NCI-H82 (cell line): Measurements from ENCODE around the gene EID2B.
A peak's percentile ranks its signal among the peaks of the same experiment; 100 is the strongest.

Source experiments
- DNase-seq: peaks from one replicate; lab custom pipeline; 2025; lab: John Stamatoyannopoulos, UW

The EID2B gene, protein sequence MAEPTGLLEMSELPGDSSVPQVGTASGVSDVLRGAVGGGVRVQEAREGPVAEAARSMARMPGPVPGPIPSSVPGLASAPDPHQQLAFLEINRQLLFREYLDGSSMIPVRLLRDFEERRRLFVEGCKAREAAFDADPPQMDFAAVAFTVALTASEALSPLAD

DNA sequence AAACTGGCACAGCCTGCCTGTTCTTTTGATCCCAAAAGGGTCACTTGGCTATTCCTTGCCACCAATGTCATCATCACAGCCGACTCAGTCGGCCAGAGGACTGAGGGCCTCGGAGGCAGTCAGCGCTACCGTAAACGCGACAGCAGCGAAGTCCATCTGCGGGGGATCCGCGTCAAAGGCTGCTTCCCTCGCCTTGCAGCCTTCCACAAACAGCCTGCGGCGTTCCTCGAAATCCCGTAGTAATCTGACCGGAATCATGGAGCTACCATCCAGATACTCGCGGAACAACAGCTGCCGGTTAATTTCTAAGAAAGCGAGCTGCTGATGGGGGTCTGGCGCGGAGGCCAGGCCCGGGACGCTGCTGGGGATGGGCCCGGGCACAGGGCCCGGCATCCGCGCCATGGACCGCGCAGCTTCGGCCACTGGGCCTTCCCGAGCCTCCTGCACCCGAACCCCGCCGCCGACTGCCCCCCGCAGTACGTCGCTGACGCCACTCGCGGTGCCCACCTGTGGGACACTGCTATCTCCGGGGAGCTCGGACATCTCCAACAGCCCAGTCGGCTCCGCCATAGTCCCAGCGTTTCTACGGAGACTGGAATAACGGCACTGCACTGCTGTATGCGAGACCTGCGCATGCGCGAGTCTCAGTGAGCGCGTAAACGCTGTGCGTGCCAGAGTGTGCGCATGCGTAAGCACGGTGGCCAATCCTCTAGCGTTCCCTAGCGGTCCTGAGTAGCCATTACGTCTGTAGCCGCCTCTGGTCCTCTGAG, at the start of gene EID2B:
EID2B (minus strand) TSS at position 620 of the 770 bp plus-strand sequence; CDS start at position 570, 50 bp downstream.
- peak; percentile 99 for DNase-seq

DNA sequence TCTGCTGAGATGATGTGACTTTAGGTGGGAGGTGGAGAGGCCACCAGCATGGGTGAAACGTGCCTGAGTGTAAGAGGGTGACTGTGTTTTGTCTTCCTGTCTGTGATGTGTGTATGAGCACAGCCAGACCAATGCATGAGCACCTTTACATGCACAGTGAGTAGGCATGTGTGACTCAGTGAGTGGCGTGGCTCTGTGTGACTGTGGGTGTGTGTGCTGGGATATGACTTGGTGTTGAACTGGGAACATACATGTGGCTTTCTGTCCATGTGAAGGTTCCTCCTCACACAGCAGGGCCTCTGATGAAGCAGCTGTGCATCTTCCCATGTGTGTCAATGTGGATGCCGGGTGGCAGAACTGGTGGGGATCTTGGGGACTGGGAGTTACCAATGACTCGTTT, 49.8 kb upstream of the EID2B start:
- DNase-seq: no peak

DNA sequence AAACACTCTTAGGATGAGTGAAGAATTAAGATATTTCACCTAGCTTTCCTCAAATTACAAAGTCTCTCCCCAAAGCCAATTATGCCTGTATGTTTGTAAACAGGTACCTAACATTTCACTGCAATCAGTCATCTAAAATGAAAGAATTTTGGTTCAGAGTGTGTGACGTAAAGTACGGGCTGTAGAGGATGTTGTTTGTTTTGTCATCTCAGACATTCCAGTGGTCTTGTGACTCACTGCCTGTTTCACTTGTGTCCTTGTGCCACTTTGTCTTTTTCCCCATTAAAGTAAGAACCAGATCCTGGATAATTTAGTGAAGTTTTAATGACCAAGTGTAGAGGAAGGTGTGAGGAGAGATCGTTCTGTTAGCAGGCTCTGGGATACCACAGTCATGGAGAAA, 36.0 kb upstream of the EID2B start:
- DNase-seq: no peak

DNA sequence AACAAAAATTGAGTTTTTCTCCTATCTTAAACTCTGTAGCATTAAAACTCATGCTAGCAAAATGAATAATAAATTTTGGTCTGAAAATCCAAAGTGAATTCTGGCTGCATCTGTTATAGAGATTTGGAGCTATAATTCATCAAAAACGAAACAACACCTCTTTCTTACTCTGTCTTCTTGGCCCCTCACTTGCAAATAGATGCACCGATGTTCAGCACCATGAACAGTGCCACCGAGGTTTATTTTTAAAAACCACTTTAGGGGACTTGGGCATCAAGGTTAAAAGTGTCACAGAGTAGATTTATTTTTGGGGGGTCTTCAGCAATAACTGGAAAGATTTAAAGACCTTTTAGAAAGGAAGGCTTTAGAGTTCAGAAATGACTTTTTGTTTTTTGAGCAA, 33.4 kb upstream of the EID2B start:
- no peak for DNase-seq

DNA sequence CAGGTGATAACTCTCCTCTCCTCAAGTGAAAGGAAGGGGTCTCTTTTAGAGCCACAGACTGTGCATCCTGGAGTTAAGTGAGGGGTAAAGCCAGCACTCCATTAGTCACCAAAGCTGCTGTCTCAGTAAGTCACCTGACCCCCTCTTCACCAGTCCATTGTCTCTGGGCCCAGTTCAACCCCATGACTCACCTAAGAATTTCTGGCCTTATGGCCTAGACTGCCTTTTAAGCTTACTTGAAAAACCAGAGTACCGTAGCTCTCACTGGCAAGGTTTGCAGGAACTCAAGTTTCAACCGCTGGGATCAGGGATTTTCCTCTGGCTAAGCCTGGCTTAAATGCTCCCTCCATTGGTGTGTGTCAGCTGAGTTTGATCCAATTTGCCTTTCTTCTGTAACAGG, 30.8 kb upstream of the EID2B start:
- DNase-seq: peak; percentile 84

DNA sequence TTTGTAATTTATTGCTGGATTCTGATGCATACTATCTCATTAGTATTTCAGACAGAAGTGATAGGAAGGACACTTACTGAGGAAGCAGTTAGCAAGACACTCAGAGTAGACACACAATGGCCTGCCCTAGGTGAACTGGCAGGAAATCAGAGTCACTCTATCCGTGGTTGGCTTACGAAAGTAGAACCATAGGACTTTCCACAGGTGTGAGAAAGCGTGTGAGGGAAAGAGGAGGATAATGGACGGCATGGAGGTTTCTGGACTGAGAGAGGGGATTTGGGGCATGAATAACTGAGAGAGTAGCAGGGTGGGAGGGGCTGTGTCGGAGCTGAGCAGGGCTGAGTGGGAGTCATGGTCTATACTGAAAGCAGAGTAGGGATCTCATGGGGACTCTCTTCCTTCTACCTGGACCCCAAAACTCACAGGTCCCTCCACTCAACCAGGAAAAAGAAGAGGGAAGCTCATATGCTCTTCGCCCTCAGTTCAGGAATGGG, 26.0 kb upstream of the EID2B start:
- DNase-seq: no peak

DNA sequence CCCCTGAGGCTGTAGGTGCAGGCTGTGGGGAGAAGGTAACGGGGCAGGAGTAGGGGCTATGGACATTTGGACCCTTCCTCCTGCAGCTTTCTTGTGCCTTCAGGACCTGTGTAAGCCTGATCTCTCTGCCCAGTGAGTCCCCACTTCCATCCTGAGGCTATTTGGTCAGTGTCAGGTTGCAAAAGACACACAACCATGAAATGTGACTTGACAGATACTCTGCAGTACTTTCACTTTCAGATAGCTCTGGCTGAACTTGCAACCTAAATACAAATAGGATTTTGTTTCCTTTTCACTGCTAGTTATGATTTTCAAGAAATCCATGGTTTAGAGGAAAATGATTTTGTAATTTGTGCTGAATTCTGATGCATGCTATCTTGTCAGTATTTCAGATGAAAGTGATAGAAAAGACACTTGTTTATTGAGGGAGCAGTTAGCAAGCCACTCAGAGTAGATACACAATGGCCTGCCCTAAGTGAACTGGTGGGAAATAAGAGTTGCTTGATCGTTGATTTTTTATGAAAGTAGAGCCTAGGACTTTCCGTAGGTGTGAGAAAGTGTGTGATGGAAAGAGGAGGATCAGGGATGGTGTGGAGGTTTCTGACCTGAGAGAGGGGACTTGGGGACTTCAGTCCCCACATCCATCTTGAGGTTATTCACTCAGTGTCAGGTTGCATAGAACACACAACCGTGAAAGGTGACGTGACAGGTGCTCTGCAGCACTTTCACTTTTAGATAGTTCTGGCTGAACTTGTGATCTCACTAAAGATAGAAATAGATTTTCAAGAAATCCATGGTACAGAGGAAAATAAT, 25.4 kb upstream of the EID2B start:
- no peak for DNase-seq

DNA sequence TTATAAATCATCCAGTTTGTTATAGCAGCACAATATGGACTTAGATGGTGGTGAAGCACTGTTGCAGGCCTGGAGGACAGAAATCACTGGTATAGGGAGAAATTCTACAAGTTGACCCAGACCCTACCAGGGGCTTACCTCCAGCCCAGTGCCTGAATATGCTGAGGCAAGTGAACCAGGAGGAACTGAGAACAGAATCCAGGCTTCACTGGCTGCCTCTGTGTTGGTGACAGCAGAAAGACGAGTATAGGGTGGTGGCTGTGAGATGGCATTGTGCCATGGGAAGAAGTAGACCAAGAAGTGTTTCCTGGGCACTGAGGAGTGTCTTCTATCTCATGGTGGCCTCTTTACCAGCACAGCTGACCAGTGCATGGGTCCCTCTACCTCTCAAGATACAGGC, 23.2 kb upstream of the EID2B start:
- DNase-seq: no peak

DNA sequence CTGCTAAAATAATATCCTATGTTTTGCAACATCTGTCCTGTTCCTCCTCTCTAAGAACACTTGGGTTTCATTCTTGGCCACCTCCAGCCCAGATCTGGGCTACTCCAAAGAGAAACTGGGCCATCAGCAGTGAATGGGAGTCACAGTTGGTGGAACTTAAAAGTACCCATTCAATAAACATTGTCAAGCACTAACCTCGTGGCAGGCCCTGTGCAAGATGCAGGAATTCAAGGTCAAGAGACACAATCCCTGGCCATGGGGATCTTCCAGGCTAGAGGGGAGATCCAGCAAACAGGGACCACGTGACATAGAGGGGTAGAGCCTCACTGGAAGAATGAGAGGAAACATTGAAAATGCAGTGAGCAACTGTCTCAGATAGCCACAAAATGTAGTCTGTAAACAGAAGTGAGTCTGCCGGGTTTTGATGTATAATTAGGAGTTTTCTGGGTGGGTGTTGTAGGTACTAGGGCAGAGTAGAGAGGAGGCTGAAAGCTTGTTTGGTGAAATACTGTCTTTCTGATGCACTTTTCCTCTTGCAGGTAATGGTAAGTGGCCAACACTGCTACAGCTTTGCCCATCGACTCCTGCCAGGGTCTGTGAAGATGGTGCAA, 22.2 kb upstream of the EID2B start:
- DNase-seq: no peak

DNA sequence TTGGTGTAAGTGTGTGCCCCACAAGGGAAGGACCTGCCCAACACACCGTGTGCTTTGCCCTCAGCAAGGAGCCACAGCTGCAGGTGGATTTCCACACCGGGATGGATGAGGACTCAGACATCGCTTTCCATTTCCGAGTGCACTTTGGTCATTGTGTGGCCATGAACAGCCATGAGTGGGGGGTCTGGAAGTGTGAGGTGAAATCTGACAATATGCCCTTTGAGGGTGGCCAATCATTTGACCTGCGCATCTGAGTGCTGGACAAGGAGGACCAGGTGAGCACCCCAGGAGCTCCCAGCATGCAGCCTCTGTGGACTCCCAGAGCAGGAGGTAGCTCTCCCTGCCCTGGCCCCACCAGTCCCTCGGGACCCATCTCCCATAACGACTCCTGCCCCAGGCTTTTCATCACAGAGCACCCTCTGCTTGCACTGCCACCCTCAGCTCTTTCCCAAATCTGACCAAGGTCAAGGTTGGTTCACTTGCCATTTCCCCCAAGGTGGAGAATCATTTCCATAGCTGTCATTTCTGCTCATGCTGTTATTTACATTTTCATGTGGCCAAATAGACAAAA, 20.5 kb upstream of the EID2B start:
- DNase-seq: no peak

DNA sequence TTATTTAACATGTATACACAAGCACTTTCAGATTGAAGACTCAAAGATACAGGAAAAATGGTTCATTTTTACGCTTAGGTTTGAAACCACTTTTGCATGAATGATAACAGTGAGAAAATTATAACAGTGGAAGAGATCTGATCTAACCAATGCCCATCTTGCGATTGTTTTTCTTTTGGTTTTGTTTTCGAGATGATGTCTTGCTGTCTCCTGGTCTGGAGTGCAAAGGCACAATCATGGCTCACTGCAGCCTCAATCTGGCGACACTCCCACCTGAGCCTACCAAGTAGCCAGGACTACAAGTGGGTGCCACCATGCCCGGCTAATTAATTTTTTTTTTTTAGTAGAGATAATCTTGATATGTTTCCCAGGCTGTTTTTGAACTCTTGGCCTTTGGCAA, 17.5 kb upstream of the EID2B start:
- no peak for DNase-seq

DNA sequence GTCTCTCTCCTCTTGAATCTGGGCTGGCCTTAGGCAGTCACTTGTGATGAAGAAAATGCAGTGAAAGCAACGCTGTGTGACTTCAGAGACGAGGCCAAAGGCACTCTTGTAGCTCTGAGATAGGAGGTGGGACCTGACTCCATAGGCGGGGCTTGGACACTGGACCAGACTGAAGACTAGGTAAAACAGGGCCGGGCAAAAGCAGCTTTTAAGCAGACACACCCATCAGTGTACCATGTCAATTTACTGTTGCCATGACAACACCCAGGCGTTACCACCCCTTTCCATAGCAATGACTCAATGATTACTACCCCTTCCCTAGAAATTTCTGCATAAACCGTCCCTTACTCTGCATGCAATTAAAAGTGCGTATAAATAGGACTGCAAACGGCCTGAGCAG, 13.9 kb upstream of the EID2B start:
- DNase-seq: no peak

DNA sequence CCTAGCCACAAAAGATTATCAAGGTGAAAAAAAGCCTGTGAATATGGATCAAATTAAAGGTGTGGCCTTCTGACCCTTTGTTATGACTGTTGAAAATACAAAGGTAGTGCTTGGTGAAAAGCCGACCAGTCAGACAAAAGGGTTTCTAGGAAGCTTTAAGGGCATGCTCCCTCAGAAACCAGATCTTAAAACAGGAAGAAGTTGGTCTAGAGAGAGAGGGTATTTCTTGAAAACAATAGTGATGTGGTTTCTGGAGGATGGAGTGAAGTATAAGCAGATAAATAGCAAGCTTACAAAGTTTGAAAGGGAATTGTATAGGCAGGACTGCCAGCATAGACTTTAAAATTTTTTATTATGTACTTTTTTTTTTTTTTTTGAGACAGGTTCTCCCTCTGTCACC, 12.3 kb upstream of the EID2B start:
- no peak for DNase-seq

DNA sequence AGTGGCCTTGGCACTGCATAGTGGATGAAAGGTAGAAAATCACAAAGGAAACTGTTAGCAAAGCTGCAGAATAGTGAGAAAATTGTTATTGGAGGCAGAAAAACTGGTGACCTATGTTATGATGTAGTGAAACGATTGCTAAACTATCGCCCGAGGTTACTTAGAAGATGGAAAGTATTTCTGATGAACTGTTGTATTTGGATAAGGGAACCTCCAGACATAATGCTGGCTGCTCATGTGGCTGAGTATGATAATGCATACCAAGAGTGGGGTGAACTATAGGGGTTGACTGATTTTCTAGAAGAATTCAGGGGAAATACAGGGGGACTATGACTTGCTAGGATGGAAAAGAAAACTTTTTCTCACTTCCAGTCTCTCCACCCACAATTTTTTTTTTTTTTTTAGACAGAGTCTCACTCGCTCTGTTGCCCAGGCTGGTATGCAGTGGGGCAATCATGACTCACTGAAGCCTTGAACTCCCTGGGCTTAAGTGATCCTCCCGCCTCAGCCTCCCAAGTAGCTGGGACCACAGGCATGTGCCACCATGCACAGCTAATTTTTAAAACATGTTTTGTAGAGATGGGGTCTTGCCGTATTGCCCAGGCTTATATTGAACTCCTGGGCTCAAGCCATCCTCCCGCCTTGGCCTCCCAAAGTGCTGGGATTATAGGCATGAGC, 11.7 kb upstream of the EID2B start:
- no peak for DNase-seq

DNA sequence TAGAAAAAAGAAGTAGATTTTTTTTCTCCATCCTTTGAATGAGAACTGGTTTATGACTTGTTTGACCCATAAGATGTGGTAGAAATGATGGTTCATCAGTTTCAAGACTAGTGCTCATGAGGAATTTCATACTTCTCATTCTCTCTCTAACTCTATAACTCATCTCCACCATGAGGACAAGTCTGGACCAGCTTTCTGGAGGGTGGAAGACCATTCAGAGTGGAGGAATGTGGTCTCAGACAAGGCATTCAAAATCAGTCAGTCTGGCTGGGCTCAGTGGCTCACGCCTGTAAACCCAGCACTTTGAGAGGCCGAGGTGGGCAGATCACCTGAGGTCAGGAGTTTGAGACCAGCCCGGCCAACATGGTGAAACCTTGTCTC, 10.8 kb upstream of the EID2B start:
- DNase-seq: no peak

DNA sequence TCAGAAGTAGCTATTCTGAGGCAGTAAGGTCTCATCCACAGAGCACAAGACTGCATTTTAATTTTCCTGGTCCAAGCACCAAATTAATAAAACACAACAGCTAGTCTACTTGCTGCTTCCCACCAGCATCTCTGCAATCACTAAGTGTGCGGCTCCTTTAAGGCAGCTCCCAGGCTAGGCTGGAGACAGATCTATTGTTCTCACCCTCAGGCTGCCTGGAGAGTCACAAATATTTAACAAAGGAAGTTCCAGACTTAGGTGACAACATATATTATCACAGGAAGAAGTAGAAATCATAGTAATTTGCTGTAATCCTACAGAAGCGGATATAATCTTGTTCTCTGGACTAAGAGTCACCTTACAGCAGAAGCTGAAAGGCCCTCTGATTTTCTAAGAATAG, 9.6 kb upstream of the EID2B start:
- DNase-seq: no peak

DNA sequence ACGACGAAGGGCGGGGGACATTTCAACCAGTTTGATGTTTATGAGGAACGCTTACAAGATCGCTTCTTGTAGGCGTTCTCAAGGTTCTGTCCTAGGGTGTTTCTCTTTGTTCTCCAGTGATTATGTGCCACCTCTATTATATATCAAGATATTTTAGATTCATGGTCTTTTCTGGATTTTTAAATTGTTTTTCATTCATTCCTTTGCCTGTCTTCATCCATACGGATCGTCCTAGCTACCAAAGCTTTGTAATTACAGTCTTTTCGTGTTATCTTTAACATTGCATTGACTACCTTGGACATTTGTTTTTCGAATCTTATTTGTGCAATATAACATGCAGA, 7.7 kb upstream of the EID2B start:
- DNase-seq: no peak

DNA sequence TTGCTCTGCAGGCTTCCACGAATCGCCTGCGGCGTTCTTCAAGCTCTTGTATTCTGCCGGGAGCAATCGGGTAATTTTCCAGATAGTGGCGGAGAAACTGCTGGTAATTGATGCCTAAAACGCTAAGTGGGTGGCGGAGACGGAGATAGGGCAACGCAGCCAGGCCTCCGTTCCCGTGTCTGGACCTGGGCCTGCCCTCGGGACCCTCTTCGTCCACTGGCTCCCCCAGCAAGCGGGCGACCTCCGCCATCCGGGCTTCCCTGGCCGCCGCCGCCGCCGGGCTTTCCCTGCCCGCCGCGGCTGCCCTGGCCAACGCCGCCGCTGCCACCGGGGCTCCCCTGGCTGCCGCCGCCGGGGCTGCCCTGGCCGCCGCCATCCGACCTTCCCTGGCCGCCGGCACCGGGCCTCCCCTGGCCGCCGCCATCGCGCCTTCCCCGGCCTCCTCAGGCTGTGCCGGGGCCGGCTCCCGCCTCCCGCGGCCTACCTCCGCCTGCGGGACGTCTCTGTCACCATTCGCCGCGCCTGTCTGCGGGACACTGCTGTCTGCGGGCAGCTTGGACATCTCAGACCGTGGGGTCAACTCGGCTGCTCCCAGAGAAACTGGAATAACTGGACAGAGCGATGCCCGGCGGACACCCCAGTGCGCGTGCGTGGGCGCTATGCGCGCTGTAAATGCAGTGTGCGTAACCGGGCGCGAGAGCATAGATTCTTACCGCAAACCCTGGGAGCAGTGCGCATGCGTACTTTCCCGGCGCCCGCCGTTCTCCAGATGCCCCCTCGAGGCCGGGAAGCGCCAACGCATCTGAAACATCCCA, 7.1 kb upstream of the EID2B start, which contains the start of gene EID2:
EID2 (minus strand) TSS at position 644 of the 815 bp plus-strand sequence; CDS start at position 562, 82 bp downstream.
- peak; percentile 98 for DNase-seq

DNA sequence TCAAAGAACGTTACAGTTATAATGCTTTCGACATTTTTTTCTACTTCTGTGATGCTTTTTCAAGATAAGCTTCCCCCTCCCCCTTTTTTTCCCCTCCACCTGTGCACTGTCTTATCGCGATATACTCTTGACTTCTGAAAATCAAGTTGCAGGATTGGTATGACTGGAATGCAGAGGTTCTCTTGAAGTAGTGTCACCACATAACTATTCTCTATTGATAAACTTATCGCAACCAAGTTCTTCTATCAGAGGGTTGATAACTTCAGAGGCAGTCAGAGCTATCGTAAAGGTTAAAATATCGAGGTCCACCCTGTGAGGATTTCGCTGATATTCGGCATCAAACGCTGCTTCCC, 6.5 kb upstream of the EID2B start:
- no peak for DNase-seq

DNA sequence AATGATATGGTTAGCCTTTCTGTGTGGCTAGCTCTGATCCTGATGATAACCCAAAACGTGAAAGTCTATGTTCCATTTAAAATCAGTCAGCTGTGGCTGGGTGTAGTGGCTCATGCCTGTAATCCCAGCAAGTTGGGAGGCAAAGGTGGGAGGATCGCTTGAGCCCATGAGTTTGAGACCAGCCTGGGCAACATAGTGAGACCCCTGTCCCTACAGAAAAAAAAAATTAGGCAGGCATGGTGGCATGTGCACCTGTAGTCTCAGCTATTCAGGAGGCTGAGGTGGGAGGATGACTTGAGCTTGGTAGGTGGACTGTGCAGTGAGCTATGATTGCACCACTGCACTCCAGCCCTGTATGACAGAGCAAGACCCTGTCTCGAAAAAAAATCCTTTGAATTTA, 1.1 kb upstream of the EID2B start:
- no peak for DNase-seq

DNA sequence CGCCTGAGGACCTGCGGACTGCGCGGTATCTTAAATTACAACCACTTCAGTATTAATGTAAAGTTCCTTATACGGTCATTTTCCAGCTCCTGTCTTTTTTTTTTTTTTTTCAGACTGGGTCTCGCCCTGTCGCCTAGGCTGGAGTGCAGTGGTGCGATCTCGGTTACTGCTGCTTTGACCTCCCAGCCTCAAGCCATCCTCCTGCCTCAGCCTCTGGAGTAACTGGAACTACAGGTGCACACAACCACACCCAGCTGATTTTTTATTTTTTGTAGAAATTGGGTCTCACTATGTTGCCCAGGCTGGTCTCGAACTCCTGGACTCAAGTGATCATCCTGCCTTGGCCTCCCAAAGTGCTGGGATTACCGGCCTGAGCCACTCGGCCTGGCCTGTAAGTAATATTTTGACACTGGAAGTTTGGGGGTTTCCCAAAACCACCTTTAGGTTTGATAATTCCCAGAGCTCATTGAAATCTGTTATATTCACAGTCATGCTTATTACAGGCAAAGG, 406 bp upstream of the EID2B start:
- DNase-seq: no peak
